BLaER1 treated with 17β-estradiol and CSF1 and Interleukin-3, amounts not matched to agents 10 nM and 100 nM (cell line): ENCODE measurements around the gene ADAMTS13.
"Not testable (repeated sequence)": the region's sequence is repeated elsewhere in the genome, so short reads cannot be mapped to it uniquely, and the experiment has no call there.

Experiments
- H3K27ac ChIP-seq, 11 experiments: shearing (Covaris generic); formaldehyde crosslinking; 2 replicates each; pipeline ENCODE4 v1.8.1; 2022
- H3K27me3 ChIP-seq, 11 experiments: shearing (Covaris generic); formaldehyde crosslinking; 2 replicates each; pipeline ENCODE4 v1.8.1; 2022
- H3K36me3 ChIP-seq, 11 experiments: shearing (Covaris generic); formaldehyde crosslinking; 2 replicates each; pipeline ENCODE4 v1.8.1; 2022
- H3K4me1 ChIP-seq, 10 experiments: shearing (Covaris generic); formaldehyde crosslinking; 2 replicates each; pipeline ENCODE4 v1.8.1; 2022
- H3K4me2 ChIP-seq, 11 experiments: shearing (Covaris generic); formaldehyde crosslinking; 2 replicates each; pipeline ENCODE4 v1.8.1; 2022
- H3K4me3 ChIP-seq, 10 experiments: shearing (Covaris generic); formaldehyde crosslinking; 2 replicates each; pipeline ENCODE4 v1.8.1; 2022
- H3K9ac ChIP-seq, 11 experiments: shearing (Covaris generic); formaldehyde crosslinking; 2 replicates each; pipeline ENCODE4 v1.8.1; 2022
- H3K9me3 ChIP-seq, 11 experiments: shearing (Covaris generic); formaldehyde crosslinking; replicated peaks in 1 of 11; 2 replicates each; pipeline ENCODE4 v1.8.1; 2022
- H4K20me1 ChIP-seq, 11 experiments: shearing (Covaris generic); formaldehyde crosslinking; 2 replicates each; pipeline ENCODE4 v1.8.1; 2022
- Cebpa-rat ChIP-seq, 11 experiments: shearing (Covaris generic); IDR thresholded peaks; 2 replicates each; pipeline ENCODE4 v1.8.1; 2022

Gene ADAMTS13

DNA sequence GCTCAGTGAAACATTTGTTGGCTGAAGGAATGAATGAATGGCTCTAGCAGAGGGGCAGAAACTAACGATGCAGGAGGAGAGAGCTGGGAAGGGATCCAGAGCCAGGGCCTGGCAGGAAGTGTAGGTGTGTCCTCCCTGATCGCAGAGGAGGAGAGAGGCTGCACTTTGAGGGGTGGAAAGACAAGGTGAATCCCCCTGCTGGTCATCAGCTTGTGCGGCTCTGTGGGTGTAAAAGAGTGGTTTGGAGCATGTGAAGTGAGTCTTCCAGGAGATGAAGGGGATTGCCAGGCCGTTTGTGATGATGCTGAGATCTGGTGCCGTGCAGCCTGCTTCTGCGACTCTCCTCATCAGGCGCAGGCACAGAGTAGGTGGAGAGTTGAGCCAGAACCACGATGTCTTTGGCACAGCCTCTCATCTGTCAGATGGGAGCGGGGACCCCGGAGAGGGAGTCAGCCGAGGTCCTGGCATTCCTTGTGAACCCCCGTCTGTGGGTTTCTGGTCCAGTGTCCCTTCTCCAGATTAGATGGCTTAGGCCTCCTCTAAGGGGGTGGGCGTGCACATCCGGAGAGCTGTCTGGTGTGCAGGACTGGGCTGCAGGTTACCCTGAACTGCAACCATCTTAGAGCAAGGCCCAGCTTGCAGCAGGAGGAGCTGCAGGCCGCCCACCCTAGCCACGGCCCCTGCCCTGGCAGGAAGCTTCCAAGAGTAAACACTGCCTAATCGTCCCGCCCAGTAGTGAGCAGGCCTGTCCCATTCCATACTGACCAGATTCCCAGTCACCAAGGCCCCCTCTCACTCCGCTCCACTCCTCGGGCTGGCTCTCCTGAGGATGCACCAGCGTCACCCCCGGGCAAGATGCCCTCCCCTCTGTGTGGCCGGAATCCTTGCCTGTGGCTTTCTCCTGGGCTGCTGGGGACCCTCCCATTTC lies at the start of gene ADAMTS13:
TSS of gene ADAMTS13 (plus strand) at position 753 of the 928 bp plus-strand sequence. CDS start at position 830, 77 bp downstream.
- H3K27me3 ChIP-seq: peaks cover 3 to 18% (median 14%) of the 10 kb centered on the region in 11 experiments; a peak in 21 of 22 replicates
- peak within 1 kb of the TSS in 2 of 11 experiments; percentile 19 to 98; a peak in 1 of 22 replicates for H3K4me2 ChIP-seq
- H3K4me1 ChIP-seq: peaks cover 15 to 37% (median 32%) of the 10 kb centered on the region in 10 experiments
- no peaks in the 10 kb centered on the region for H3K36me3 ChIP-seq
- peaks cover 0 to 5% (median 0%) of the 10 kb centered on the region in 11 experiments; a peak in 5 of 22 replicates for H4K20me1 ChIP-seq
- H3K27ac ChIP-seq: peak within 1 kb of the TSS in 1 of 11 experiments; percentile 5; a peak in 1 of 22 replicates
- no peak for TF ChIP-seq Cebpa-rat (IDR thresholded peaks at IDR 0.05)
- H3K9me3 ChIP-seq: no peaks in the 10 kb centered on the region
- no peak within 1 kb of the TSS for H3K4me3 ChIP-seq
- peak within 1 kb of the TSS in 3 of 11 experiments; percentile 1 to 48 (median 11); a peak in 5 of 22 replicates for H3K9ac ChIP-seq

DNA sequence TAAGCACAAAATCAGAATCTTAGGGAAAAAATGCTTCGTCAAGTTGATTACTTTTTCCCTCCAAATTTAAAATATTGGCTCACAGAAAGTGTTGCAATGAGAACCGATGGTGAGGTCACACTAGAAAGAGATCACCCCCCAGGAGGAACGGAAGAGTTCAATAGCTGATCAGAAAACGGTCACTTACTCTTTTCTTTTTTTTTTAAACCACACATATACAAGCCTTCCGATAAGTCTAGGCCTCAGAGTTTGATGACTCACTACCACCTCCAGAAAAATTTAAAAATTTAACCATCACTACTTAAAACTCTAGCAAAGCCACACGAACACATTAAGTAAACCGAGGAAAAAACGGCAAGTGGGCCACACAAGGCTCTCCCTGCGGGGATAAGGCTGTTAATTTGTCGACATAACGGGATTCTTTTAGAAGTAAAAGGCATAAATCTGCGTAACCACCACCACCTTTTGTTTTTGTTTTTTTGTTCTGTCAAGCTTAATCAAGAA lies 47.5 kb upstream of the ADAMTS13 start:
- TF ChIP-seq Cebpa-rat (IDR thresholded peaks at IDR 0.05): no peak
- peaks cover 0 to 14% (median 9%) of the 10 kb centered on the region in 11 experiments; a peak in 15 of 22 replicates for H3K9me3 ChIP-seq
- peak overlapping the region; percentile 91 to 99 (median 96) for H3K4me3 ChIP-seq
- H3K4me1 ChIP-seq: peaks cover 37 to 61% (median 57%) of the 10 kb centered on the region in 10 experiments
- H3K9ac ChIP-seq: peak overlapping the region; percentile 96 to 100 (median 98)
- no peaks in the 10 kb centered on the region for H3K27me3 ChIP-seq
- peak overlapping the region; percentile 93 to 99 (median 97) for H3K27ac ChIP-seq
- H4K20me1 ChIP-seq: peaks cover 48 to 62% (median 59%) of the 10 kb centered on the region in 11 experiments
- H3K4me2 ChIP-seq: peak overlapping the region; percentile 66 to 99 (median 86)
- H3K36me3 ChIP-seq: peaks cover 32 to 46% (median 43%) of the 10 kb centered on the region in 11 experiments

DNA sequence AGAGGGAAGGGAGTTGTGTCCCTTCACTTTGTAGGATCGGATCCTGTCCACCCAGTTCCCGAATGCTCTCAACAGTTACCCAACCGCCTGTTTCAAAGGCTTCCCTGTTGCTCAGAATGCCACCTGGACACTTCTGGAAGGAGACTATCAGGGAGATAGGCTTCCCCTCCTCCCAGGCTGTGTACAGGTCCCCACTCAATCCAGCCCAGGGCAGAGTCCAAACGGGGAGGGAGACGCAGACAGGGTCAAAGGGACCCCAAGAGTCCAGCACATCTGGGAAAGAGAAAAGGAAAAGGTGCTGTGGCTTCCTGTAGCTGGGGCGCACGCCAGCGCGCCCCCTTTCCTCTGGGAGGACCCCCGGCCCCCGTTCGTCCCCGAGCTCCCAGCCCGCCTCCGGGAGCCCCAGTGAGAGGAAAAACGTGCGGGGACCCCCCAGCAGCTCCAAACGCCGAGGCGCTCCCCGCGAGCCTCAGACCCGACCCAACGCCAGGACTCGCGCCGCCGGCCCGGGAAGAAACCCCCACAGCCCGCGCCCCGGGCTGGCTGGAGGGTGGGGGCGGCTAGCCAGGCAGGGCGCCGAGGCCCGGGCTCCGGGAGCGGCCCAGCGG lies 46.9 kb upstream of the ADAMTS13 start:
- Histone ChIP-seq H4K20me1 (peaks cover 42 to 56% (median 53%) of the 10 kb centered on the region in 11 experiments), H3K4me1 (peaks cover 37 to 55% (median 51%) of the 10 kb centered on the region in 10 experiments), H3K9ac (peak overlapping the region; percentile 96 to 100 (median 98)), H3K4me3 (peak overlapping the region; percentile 91 to 99 (median 96)), H3K36me3 (peaks cover 26 to 40% (median 38%) of the 10 kb centered on the region in 11 experiments), H3K9me3 (peaks cover 0 to 14% (median 9%) of the 10 kb centered on the region in 11 experiments; a peak in 15 of 22 replicates), H3K27ac (peak overlapping the region; percentile 93 to 99 (median 97)), H3K27me3 (no peaks in the 10 kb centered on the region), H3K4me2 (peak overlapping the region; percentile 66 to 99 (median 86))
- no peak for TF ChIP-seq Cebpa-rat (IDR thresholded peaks at IDR 0.05)

DNA sequence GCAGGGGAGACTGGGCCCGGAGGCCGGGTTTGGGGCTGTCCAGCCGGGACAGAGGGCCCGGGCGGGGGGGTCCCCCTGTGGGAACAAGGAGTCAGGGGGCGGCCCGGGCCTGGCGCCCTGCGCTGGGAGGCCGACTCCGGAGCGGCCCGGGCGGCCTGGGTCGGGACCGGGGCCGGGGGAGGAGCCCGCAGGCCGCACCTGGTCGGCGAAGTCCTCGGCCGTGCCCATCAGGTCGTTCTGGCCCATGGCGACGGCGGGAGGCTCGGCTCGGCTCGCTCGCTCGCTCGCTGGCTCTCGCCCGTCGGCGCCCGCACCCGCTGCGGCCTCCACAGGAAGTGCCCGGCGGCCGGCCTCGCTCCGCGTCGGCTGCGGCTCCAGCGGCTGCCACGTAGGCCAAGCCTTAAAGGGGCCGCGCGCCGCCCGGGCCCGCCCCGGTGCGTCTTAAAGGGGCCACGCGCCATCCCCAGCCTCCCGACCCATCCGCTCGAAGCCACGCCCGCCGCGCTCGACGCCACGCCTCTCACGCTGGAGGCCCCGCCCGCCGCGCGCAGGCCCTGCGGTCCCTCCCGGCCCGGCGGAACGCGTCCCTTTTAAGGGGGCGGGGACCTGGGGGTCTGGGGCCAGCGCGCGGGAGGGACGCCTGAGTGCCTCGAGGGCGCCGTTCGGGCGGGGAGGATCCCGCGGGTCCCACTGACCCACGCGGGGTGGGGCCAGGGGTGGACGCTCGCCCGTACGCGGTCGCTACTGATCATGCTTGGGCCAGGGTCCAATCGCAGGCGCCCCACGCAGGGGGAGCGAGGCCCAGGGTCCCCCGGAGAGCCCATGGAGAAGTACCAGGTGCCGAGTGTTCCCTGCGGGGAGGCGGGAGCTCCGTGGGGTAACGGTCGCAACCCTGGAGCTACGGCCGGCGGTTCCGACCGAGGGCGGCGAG lies 46.2 kb upstream of the ADAMTS13 start, which contains the start of the genes STKLD1 and SURF4:
TSS of gene STKLD1 (plus strand) at position 643 of the 931 bp plus-strand sequence. CDS start at position 751, 108 bp downstream.
TSS of gene SURF4 (minus strand) at position 337 of the 931 bp plus-strand sequence. CDS start at position 246, 91 bp downstream.
- Histone ChIP-seq H3K4me1 (peaks cover 35 to 47% (median 44%) of the 10 kb centered on the region in 10 experiments), H3K4me2 (peak within 1 kb of the TSS; percentile 89 to 100 (median 98)), H3K4me3 (peak within 1 kb of the TSS; percentile 91 to 99 (median 96)), H3K9ac (peak within 1 kb of the TSS; percentile 96 to 100 (median 98)), H4K20me1 (peaks cover 35 to 49% (median 46%) of the 10 kb centered on the region in 11 experiments), H3K36me3 (peaks cover 19 to 33% (median 30%) of the 10 kb centered on the region in 11 experiments), H3K27ac (peak within 1 kb of the TSS; percentile 93 to 99 (median 97)), H3K9me3 (peaks cover 0 to 14% (median 9%) of the 10 kb centered on the region in 11 experiments; a peak in 15 of 22 replicates), H3K27me3 (no peaks in the 10 kb centered on the region)
- TF ChIP-seq Cebpa-rat (IDR thresholded peaks at IDR 0.05): no peak

DNA sequence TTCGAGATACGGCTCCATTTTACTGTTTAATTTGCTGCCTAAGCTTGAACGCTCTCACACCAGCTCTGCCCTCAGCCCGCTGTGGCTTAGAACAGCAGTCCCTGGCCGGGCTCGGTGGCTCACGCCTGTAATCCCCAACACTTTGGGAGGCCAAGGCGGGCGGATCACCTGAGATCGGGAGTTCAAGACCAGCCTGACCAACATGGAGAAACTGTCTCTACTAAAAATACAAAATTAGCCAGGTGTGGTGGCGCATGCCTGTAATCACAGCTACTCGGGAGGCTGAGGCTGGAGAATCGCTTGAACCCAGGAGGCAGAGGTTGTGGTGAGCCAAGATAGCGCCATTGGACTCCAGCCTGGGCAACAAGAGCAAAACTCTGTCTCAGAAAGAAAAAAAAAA lies 44.9 kb upstream of the ADAMTS13 start:
- Histone ChIP-seq H3K36me3 (peaks cover 15 to 20% (median 17%) of the 10 kb centered on the region in 11 experiments), H3K4me3 (0 out of 20 replicates have a peak overlapping the region, but pooled peaks of 2 of the 10 experiments have one; percentile 92 to 94), H3K9me3 (peaks cover 0 to 14% (median 9%) of the 10 kb centered on the region in 11 experiments; a peak in 15 of 22 replicates), H3K9ac (peak overlapping the region in 2 of 11 experiments; percentile 97 to 99; a peak in 2 of 22 replicates), H3K4me1 (peaks cover 22 to 34% (median 31%) of the 10 kb centered on the region in 10 experiments), H4K20me1 (peaks cover 22 to 36% (median 33%) of the 10 kb centered on the region in 11 experiments), H3K4me2 (peak overlapping the region in 10 of 11 experiments; percentile 89 to 100 (median 98); a peak in 13 of 22 replicates)
- H3K27ac ChIP-seq, H3K27me3 ChIP-seq: not testable (repeated sequence)

DNA sequence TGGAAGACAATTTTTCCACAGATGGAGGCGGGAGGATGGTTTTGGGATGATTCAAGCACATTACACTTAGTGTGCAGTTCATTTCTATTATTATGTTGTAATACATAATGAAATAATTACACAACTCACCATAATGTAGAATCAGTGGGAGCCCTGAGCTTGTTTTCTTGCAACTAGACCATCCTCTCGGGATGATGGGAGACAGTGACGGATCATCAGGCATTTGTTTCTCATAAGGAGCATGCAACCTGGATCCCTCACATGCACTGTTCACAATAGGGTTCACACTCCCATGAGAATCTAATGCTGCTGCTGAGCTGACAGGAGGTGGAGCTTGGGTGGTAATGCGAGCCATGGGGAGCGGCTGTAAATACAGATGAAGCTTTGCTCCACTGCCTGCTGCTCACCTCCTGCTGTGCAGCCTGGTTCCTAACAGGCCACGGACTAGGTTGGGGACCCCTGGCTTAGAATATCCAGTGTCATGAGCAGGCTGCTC lies 44.4 kb upstream of the ADAMTS13 start:
- H3K36me3 ChIP-seq: peaks cover 10 to 15% (median 12%) of the 10 kb centered on the region in 11 experiments
- H3K9me3 ChIP-seq: peaks cover 0 to 14% (median 9%) of the 10 kb centered on the region in 11 experiments; a peak in 15 of 22 replicates
- peaks cover 17 to 30% (median 26%) of the 10 kb centered on the region in 10 experiments for H3K4me1 ChIP-seq
- H3K27ac ChIP-seq: no peak overlapping the region
- H3K27me3 ChIP-seq: no peaks in the 10 kb centered on the region
- H3K4me2 ChIP-seq: no peak overlapping the region
- H3K4me3 ChIP-seq: no peak overlapping the region
- H3K9ac ChIP-seq: no peak overlapping the region
- TF ChIP-seq Cebpa-rat (IDR thresholded peaks at IDR 0.05): no peak; a peak in 1 of 22 replicates
- H4K20me1 ChIP-seq: peaks cover 17 to 31% (median 28%) of the 10 kb centered on the region in 11 experiments

DNA sequence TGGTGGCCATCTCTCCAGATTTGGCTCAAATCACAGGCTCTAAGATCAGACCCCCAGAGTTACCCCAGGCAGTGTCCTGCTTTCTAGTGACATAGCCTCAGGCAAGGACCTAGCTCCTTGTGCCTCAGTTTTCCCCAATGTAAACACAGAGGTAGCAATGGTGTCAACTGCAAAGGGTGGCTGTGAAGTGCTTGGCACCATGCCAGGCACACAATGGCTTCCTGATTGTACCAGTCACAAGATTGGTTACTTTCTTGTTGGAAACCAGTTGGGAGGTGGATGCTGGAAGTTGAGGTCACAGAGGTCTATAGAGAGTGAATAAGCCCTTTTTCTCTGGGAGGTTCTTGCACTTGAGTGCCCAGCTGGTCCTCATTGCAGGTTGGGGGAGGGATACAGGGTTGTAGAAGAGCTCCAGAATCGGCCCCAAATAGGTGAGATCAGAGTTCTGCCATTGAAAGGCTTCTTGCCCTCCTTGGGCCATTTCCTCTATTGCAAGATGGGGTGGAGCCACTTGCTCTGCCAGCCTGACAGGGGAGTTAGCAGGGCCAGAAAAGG lies 43.7 kb upstream of the ADAMTS13 start:
- no peak overlapping the region for H3K4me2 ChIP-seq

More for the DNA sequence above, 43.7 kb upstream of the ADAMTS13 start:
- H3K9ac ChIP-seq: no peak overlapping the region
- H4K20me1 ChIP-seq: peaks cover 10 to 24% (median 21%) of the 10 kb centered on the region in 11 experiments; a peak in 20 of 22 replicates
- no peak overlapping the region for H3K27ac ChIP-seq
- TF ChIP-seq Cebpa-rat (IDR thresholded peaks at IDR 0.05): no peak
- no peaks in the 10 kb centered on the region for H3K27me3 ChIP-seq
- no peak overlapping the region for H3K4me3 ChIP-seq
- peaks cover 0 to 14% (median 9%) of the 10 kb centered on the region in 11 experiments; a peak in 15 of 22 replicates for H3K9me3 ChIP-seq
- H3K36me3 ChIP-seq: peaks cover 3 to 8% (median 5%) of the 10 kb centered on the region in 11 experiments; a peak in 21 of 22 replicates
- H3K4me1 ChIP-seq: peaks cover 10 to 22% (median 19%) of the 10 kb centered on the region in 10 experiments
